ENCODE results near the gene IL24. TPM values are rescaled to one million over a fixed set of nuclear protein-coding genes. Genes with fewer than 3 reads are reported as not detected.

IL24 gene
- total and polyA plus RNA-seq, 8 donors = not detected

- Histone ChIP-seq H3K27ac (no peak overlapping the region), H3K27me3 (no peaks in the 10 kb centered on the region), H3K36me3 (no peaks in the 10 kb centered on the region), H3K9me3 (no peaks in the 10 kb centered on the region), H3K4me3 (no peak overlapping the region), H3K4me1 (peaks cover 0 to 29% (median 8%) of the 10 kb centered on the region in 3 donors)
- intact Hi-C loops (cut with DNase I) = loop anchor here in 1 of 3 donors (5.0 kb wide), 1 partner anchor 37 kb away; no protein-coding TSS in a partner anchor
- FAIRE-seq (no peak), ATAC-seq (no peak), DNase-seq (no peak)
- TF ChIP-seq, protein P1, sequence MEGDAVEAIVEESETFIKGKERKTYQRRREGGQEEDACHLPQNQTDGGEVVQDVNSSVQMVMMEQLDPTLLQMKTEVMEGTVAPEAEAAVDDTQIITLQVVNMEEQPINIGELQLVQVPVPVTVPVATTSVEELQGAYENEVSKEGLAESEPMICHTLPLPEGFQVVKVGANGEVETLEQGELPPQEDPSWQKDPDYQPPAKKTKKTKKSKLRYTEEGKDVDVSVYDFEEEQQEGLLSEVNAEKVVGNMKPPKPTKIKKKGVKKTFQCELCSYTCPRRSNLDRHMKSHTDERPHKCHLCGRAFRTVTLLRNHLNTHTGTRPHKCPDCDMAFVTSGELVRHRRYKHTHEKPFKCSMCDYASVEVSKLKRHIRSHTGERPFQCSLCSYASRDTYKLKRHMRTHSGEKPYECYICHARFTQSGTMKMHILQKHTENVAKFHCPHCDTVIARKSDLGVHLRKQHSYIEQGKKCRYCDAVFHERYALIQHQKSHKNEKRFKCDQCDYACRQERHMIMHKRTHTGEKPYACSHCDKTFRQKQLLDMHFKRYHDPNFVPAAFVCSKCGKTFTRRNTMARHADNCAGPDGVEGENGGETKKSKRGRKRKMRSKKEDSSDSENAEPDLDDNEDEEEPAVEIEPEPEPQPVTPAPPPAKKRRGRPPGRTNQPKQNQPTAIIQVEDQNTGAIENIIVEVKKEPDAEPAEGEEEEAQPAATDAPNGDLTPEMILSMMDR (IDR thresholded peaks at IDR 0.05) = no peak
- WGBS, 2 donors = 84 to 86% methylated on average over 9 of the region's 9 CpGs
Measured at GRCh38 chr1:206939841-206940587, 42.8 kb downstream of the IL24 start.

GRCh38 chr1:206940588-206940936 lies 43.3 kb downstream of the IL24 start:
- no peaks in the 10 kb centered on the region for H3K36me3 ChIP-seq
- H3K27ac ChIP-seq = no peak overlapping the region
- ATAC-seq (no peak), DNase-seq (no peak), FAIRE-seq (no peak)
- no peaks in the 10 kb centered on the region for H3K27me3 ChIP-seq
- no peaks in the 10 kb centered on the region for H3K9me3 ChIP-seq
- intact Hi-C loops (cut with DNase I) = no loop called here
- 95 to 98% methylated on average over 3 of the region's 3 CpGs for WGBS, 2 donors
- no peak overlapping the region for H3K4me3 ChIP-seq
- TF ChIP-seq, protein P1 (IDR thresholded peaks at IDR 0.05) = no peak
- peaks cover 0 to 31% (median 8%) of the 10 kb centered on the region in 3 donors for H3K4me1 ChIP-seq

- WGBS, 2 donors = 11 to 14% methylated on average over 6 of the region's 6 CpGs
- Histone ChIP-seq H3K36me3 (no peaks in the 10 kb centered on the region), H3K9me3 (no peaks in the 10 kb centered on the region), H3K4me3 (no peak overlapping the region), H3K4me1 (peaks cover 0 to 37% (median 8%) of the 10 kb centered on the region in 3 donors), H3K27ac (peak overlapping the region in 3 of 4 donors; percentile 12 to 82 (median 72)), H3K27me3 (no peaks in the 10 kb centered on the region)
- intact Hi-C loops (cut with DNase I) = no loop called here
- TF ChIP-seq, protein P1 (IDR thresholded peaks at IDR 0.05) = no peak
- peak in 4 of 6 donors; percentile 31 to 63 (median 42) for DNase-seq
- FAIRE-seq = no peak
- peak; percentile 66 to 88 (median 82) for ATAC-seq
Measured at GRCh38 chr1:206941766-206942418, 44.6 kb downstream of the IL24 start.

DNA sequence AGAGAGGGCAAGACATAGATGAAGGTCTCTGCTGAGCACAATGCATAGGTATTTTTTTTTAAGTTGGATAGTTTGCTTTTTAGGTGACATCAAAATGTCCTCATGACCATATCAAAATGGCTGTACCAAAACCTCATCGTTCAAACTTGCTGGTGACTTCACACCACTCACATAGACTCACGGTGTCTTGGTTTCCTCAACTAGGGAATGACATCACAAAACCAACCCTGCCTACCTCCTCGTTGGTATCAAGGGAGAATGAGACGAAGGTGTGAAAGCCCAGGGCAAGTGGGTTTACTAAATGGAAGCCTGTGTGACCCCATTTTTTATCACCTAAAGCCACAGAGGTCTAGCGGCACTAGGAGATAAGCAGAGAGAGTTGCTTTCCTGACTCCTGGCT lies 47.5 kb downstream of the IL24 start:
- TF ChIP-seq, protein P1 (IDR thresholded peaks at IDR 0.05) = no peak

More for the DNA sequence above, 47.5 kb downstream of the IL24 start:
- no peak for FAIRE-seq
- no peak overlapping the region for H3K4me3 ChIP-seq
- no peaks in the 10 kb centered on the region for H3K36me3 ChIP-seq
- DNase-seq = no peak
- H3K27ac ChIP-seq = no peak overlapping the region
- H3K27me3 ChIP-seq = no peaks in the 10 kb centered on the region
- intact Hi-C loops (cut with DNase I) = no loop called here
- H3K4me1 ChIP-seq = peaks cover 0 to 37% (median 8%) of the 10 kb centered on the region in 3 donors
- no peak for ATAC-seq
- H3K9me3 ChIP-seq = no peaks in the 10 kb centered on the region
- 63 to 84% methylated on average over 5 of the region's 5 CpGs for WGBS, 2 donors

All from pancreas (tissue), 10 donors.